OCI-LY1 (cell line): Measurements from ENCODE around the gene RELCH.

Source experiments
- CTCF ChIP-seq: fragments of 200-600 bp; sonication (generic), shearing (Covaris generic); IDR thresholded peaks from 2 replicates; pipeline ENCODE4 v1.5.1; 2017; ENCODE audit warnings: mild to moderate bottlenecking, antibody characterized with exemption, low read length, moderate library complexity, mixed read lengths
- EZH2 ChIP-seq: fragments of 200-600 bp; sonication (generic), shearing (Covaris generic); IDR thresholded peaks from 2 replicates; pipeline ENCODE4 v1.8.0; 2017; ENCODE audit warnings: borderline replicate concordance, mixed run types, mild to moderate bottlenecking, antibody characterized with exemption, low read length, moderate library complexity, mixed read lengths

DNA sequence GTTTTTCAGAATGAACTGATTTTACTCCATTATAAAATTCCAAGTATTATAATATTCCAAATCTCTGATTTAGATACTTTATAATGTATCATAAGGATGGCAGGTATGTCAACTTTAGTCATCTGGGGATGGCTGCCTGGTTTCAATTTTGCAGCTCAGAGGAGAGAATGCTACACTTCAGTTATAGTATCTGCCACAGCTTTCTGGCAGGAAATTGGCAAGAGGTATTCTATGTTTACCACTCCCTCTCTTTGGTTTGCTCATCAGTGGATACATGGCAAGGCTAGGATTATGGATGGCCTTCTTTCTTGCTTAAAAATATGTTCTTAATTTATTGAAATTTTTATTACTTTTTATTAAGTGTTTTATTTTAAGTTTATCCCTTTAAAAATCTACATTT lies 71.0 kb downstream of the RELCH start:
- TF ChIP-seq CTCF: no peak
- no peak for TF ChIP-seq EZH2
